OCI-LY7 (cell line): ENCODE results near the gene COL4A2. TPM values are rescaled to one million over a fixed set of nuclear protein-coding genes. Genes with fewer than 3 reads are reported as not detected.

ENCODE experiments used
- BruUV-seq: library from RNA; stranded (reverse); fragments of 400-500 nt; replicated peaks from 2 replicates; lab custom pipeline; 2021; lab: Mats Ljungman, UMichigan
- CTCF ChIA-PET: fragments of 300-600 bp; sonication (Branson Sonifier 250); formaldehyde crosslinking; loops from one replicate; lab custom pipeline; 2022; ENCODE audit warnings: antibody characterized with exemption; ENCODE audit not compliant: unreplicated experiment; lab: Charles Lee
- POLR2A ChIA-PET: fragments of 300-600 bp; sonication (Branson Sonifier 250); formaldehyde crosslinking; loops from one replicate; lab custom pipeline; 2022; ENCODE audit warnings: antibody characterized with exemption; lab: Charles Lee
- DNase-seq: peaks from one replicate; pipeline ENCODE4 v3.0.0-alpha.2; 2015; ENCODE audit warnings: low spot score
- H2AFZ ChIP-seq: fragments of 200-600 bp; sonication (generic), shearing (Covaris generic); 2 replicates; pipeline ENCODE4 v1.6.1; 2014; ENCODE audit warnings: mild to moderate bottlenecking, antibody characterized with exemption, low read length, moderate library complexity
- H3K27ac ChIP-seq: fragments of 200-600 bp; sonication (generic); 2 replicates; pipeline ENCODE4 v1.5.1; 2014; ENCODE audit warnings: mixed run types, low read depth, mild to moderate bottlenecking, moderate library complexity, low read length, inconsistent platforms; ENCODE audit not compliant: poor library complexity, severe bottlenecking
- H3K36me3 ChIP-seq: fragments of 200-600 bp; sonication (generic); 2 replicates; pipeline ENCODE4 v1.6.1; 2014; ENCODE audit warnings: mild to moderate bottlenecking, antibody characterized with exemption, low read length, moderate library complexity, mixed read lengths; ENCODE audit not compliant: insufficient read depth
- H3K4me1 ChIP-seq: fragments of 200-600 bp; sonication (generic); 2 replicates; pipeline ENCODE4 v1.5.1; 2014; ENCODE audit warnings: mild to moderate bottlenecking, low read length; ENCODE audit not compliant: insufficient read depth, poor library complexity, severe bottlenecking
- H3K4me2 ChIP-seq: fragments of 200-600 bp; sonication (generic); 2 replicates; pipeline ENCODE4 v1.6.1; 2014; ENCODE audit warnings: mild to moderate bottlenecking, low read length
- H3K4me3 ChIP-seq: fragments of 200-600 bp; sonication (generic); 2 replicates; pipeline ENCODE4 v1.5.1; 2014; ENCODE audit warnings: mild to moderate bottlenecking, low read depth, low read length; ENCODE audit not compliant: poor library complexity, severe bottlenecking
- H3K79me2 ChIP-seq: fragments of 200-600 bp; sonication (generic); 2 replicates; pipeline ENCODE4 v1.6.1; 2016; ENCODE audit warnings: low read depth, mild to moderate bottlenecking, low read length, moderate library complexity, mixed read lengths; ENCODE audit not compliant: insufficient read depth
- H3K9me2 ChIP-seq: fragments of 200-600 bp; sonication (generic); 2 replicates; pipeline ENCODE4 v1.6.1; 2016; ENCODE audit warnings: mild to moderate bottlenecking, low read length, mixed read lengths; ENCODE audit not compliant: insufficient read depth
- H3K9me3 ChIP-seq: fragments of 200-600 bp; sonication (generic); 2 replicates; pipeline ENCODE4 v1.6.1; 2014; ENCODE audit warnings: mild to moderate bottlenecking, mixed run types, low read length, mixed read lengths
- H4K20me1 ChIP-seq: fragments of 200-600 bp; sonication (generic); 2 replicates; pipeline ENCODE4 v1.6.1; 2014; ENCODE audit warnings: mild to moderate bottlenecking, antibody characterized with exemption, low read length, moderate library complexity, mixed read lengths; ENCODE audit not compliant: insufficient read depth
- EZH2phosphoT487 ChIP-seq: fragments of 200-600 bp; sonication (generic); IDR thresholded peaks from 2 replicates; pipeline ENCODE4 v1.6.1; 2018; ENCODE audit warnings: low read depth, borderline replicate concordance, mild to moderate bottlenecking, mixed run types, antibody characterized with exemption, low read length, moderate library complexity, mixed read lengths
- intact Hi-C: fragments of 100-400 bp; cut with micrococcal nuclease; formaldehyde crosslinking; loops from one replicate; pipeline ENCODE4 v1.10.0; 2022; ENCODE audit not compliant: unreplicated experiment
- total RNA-seq, 2 experiments: library from RNA; depleted of rRNA in 1 of 2; stranded (reverse); fragments of >200 nt in 1 of 2; shearing (Covaris generic) in 1 of 2; gene quantifications; 2 replicates each; pipeline ENCODE4 v1.2.3, GENCODE V29; 2014 to 2022
- TF ChIP-seq, protein P1 (sequence below): fragments of 200-600 bp; sonication (generic); conservative IDR thresholded peaks from 2 replicates; pipeline ENCODE4 v1.5.1; 2014; ENCODE audit warnings: mild to moderate bottlenecking, antibody characterized with exemption, low read length, moderate library complexity, mixed read lengths

COL4A2 gene
- total RNA-seq, 2 experiments from 2014 or later: 0.34 TPM; not detected in 1

- Histone ChIP-seq H3K27ac (no peak overlapping the region), H3K36me3 (no peaks in the 10 kb centered on the region), H3K9me2 (no peaks in the 10 kb centered on the region), H3K4me1 (no peaks in the 10 kb centered on the region), H3K79me2 (no peaks in the 10 kb centered on the region), H4K20me1 (no peaks in the 10 kb centered on the region), H3K4me3 (no peak overlapping the region), H2AFZ (no peak overlapping the region), H3K9me3 (no peaks in the 10 kb centered on the region), H3K4me2 (no peak overlapping the region)
- no TSS peak for BruUV-seq
- DNase-seq: no peak
- intact Hi-C loops: no loop called here
- ChIA-PET POLR2A (no interaction called here), CTCF (no interaction called here)
- TF ChIP-seq, protein P1, sequence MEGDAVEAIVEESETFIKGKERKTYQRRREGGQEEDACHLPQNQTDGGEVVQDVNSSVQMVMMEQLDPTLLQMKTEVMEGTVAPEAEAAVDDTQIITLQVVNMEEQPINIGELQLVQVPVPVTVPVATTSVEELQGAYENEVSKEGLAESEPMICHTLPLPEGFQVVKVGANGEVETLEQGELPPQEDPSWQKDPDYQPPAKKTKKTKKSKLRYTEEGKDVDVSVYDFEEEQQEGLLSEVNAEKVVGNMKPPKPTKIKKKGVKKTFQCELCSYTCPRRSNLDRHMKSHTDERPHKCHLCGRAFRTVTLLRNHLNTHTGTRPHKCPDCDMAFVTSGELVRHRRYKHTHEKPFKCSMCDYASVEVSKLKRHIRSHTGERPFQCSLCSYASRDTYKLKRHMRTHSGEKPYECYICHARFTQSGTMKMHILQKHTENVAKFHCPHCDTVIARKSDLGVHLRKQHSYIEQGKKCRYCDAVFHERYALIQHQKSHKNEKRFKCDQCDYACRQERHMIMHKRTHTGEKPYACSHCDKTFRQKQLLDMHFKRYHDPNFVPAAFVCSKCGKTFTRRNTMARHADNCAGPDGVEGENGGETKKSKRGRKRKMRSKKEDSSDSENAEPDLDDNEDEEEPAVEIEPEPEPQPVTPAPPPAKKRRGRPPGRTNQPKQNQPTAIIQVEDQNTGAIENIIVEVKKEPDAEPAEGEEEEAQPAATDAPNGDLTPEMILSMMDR: no peak
- no peak for TF ChIP-seq EZH2phosphoT487
Measured at GRCh38 chr13:110448677-110449076, 141.6 kb downstream of the COL4A2 start.

DNA sequence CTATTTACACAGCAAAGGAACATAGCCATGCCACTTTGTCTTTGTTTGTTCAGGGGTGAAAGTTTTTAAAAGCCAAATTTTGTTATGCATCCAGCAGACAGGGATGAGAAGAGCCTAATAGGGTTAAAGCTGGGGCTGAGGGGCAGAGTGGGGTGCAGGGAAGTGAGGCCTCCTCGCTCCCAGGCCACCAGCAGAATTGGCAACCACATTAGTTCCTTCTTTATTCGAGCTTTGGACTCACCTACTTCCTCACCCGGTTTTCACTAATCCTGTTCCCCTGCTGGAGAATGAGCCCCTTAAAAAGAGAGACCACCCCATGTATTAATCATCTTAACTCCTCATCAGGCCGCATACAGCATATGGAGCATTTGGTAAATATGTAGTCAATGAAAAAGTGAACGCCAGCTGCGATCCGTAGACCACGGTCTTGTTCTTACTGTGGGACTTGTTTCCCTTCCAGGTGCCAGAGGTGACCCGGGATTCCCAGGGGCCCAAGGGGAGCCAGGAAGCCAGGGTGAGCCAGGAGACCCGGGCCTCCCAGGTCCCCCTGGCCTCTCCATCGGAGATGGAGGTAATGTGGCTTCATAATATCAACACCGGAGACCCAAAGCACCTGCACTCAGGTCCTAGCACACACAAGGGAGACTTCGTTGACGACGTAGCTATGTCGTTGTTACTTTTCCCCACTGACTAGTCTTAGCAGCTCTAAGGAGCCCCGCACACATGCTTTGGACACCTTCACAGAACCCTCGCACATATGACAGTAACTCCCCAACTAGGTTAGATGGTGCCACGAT is 142.3 kb downstream of the COL4A2 start:
- intact Hi-C loops: loop anchor here (10.0 kb wide), 1 partner anchor 145 kb away; no protein-coding TSS in a partner anchor
- no TSS peak for BruUV-seq
- DNase-seq: no peak
- no peak overlapping the region for H2AFZ ChIP-seq
- CTCF ChIA-PET: no interaction called here
- H3K27ac ChIP-seq: no peak overlapping the region
- no peaks in the 10 kb centered on the region for H3K9me2 ChIP-seq
- H3K4me2 ChIP-seq: no peak overlapping the region
- TF ChIP-seq EZH2phosphoT487: no peak
- TF ChIP-seq, protein P1: no peak
- H3K4me3 ChIP-seq: no peak overlapping the region
- H3K4me1 ChIP-seq: no peaks in the 10 kb centered on the region
- H3K9me3 ChIP-seq: no peaks in the 10 kb centered on the region
- no peaks in the 10 kb centered on the region for H3K36me3 ChIP-seq
- no peaks in the 10 kb centered on the region for H4K20me1 ChIP-seq
- no peaks in the 10 kb centered on the region for H3K79me2 ChIP-seq
- POLR2A ChIA-PET: no interaction called here
